Omental fat pad (tissue), 4 donors: ENCODE results near the gene DBT. TPM values are rescaled to one million over a fixed set of nuclear protein-coding genes. Genes with fewer than 3 reads are reported as not detected.
"Not testable (repeated sequence)": the region's sequence is repeated elsewhere in the genome, so short reads cannot be mapped to it uniquely, and the experiment has no call there.

Source experiments
- ATAC-seq: fragments of 150-250 bp; one replicate; pipeline ENCODE4 v1.9.1; 2016; ENCODE audit warnings: mild to moderate bottlenecking, moderate library complexity; ENCODE audit not compliant: low FRiP score
- DNase-seq: peaks from one replicate; pipeline ENCODE4 v3.0.0-alpha.2; 2019; ENCODE audit warnings: low spot score
- total RNA-seq, 4 donors: library from RNA; depleted of rRNA; stranded (reverse); fragments of >200 nt; gene quantifications; one replicate each; pipeline ENCODE4 v1.1.0, GENCODE V29; 2016
- TF ChIP-seq, protein P1 (sequence below), 3 donors: fragments of 450-650 bp; IDR thresholded peaks; one replicate each; pipeline ENCODE4 v1.5.1; 2016 to 2017; ENCODE audit warnings: antibody characterized with exemption in 3 of 3, mild to moderate bottlenecking in 3 of 3, moderate library complexity in 2 of 3

Gene DBT
- 1 to 10 TPM; 3.4 to 9.8 (median 6.4) TPM for total RNA-seq

DNA sequence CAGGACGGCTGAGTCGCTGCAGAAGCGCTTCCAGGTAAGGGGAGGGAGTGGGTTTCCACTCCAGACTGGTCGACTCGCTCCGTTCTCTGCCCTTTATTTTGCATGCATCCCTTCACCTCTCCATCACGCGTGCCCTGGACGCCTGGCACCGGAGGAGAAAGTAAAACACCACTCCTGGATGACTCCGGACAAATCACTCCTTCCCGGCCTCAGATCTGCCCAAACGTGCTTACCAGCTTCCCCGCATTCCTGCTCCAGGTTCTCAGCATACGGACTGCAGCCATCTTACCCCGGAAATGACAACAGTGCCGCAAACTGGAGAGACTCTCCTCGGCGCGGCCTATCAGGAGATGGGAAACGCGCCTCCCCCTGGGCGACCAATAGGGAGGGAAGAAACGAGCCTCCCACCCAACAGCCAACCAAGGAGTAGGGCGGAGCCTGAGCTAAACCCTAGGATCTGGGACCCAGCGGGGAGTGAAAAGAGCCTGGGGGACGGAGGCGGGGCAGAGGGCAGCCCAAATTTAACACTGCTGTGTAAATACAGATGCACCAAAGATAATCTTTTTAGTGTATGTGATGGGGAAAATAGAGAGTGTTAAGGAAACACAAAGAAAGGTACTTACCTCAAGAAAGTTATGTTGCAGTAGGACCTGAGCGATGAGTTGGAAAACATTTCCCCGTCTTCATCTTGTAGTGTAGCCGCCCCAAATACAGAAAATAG, at the start of gene DBT:
Gene DBT (minus strand): TSS at position 298 of the 721 bp plus-strand sequence. CDS start 14 bp downstream, at position 284.
- ATAC-seq = peak; percentile 100
- TF ChIP-seq, protein P1, sequence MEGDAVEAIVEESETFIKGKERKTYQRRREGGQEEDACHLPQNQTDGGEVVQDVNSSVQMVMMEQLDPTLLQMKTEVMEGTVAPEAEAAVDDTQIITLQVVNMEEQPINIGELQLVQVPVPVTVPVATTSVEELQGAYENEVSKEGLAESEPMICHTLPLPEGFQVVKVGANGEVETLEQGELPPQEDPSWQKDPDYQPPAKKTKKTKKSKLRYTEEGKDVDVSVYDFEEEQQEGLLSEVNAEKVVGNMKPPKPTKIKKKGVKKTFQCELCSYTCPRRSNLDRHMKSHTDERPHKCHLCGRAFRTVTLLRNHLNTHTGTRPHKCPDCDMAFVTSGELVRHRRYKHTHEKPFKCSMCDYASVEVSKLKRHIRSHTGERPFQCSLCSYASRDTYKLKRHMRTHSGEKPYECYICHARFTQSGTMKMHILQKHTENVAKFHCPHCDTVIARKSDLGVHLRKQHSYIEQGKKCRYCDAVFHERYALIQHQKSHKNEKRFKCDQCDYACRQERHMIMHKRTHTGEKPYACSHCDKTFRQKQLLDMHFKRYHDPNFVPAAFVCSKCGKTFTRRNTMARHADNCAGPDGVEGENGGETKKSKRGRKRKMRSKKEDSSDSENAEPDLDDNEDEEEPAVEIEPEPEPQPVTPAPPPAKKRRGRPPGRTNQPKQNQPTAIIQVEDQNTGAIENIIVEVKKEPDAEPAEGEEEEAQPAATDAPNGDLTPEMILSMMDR (IDR thresholded peaks at IDR 0.05) = no peak

GRCh38 chr1:100298512-100298911, 48.9 kb upstream of the DBT start:
- TF ChIP-seq, protein P1 (IDR thresholded peaks at IDR 0.05) = no peak
- ATAC-seq = no peak
- DNase-seq = no peak

More for the DNA sequence above, at the start of gene DBT:
- DNase-seq = peak; percentile 82

- DNase-seq, ATAC-seq: not testable (repeated sequence)
Observed at GRCh38 chr1:100296997-100297396, 47.4 kb upstream of the DBT start.

DNA sequence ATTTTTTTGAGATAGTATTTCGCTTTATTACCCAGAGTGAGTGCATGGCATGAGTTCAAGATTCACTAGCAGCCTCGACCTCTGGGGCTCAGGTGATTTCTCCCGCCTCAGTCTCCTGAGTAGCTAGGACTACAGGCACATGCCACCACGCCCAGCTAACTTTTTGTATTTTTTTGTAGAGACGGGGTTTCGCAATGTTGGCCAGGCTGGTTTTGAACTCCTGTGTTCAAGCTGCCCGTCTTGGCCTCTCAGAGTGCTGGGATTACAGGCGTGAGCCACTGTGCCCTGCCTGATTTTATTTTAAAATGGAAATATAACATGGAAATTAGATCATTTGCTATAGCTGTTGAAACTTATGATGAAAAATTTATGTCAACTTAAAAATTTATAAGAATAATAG, 46.5 kb upstream of the DBT start:
- TF ChIP-seq, protein P1 (IDR thresholded peaks at IDR 0.05) = no peak
- DNase-seq (no peak), ATAC-seq (no peak)

DNA sequence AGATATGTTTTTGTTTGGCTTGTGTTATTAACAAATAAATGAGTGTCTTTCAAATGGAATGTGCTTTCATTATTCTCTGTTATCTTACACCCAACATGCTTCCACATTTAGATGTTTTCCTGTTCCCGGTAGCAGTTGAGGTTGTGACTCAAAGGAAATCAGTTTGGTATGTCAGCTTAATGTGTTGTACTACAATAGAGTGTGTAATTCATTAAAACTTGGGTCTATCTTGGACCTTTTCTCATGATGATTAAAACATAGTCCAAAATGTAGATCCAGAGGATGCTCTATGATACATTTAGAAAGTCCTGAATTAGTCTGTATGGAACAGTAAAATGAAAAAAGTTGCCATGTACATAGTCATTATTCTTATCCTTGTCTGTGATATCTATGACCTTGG, 43.1 kb upstream of the DBT start:
- DNase-seq (no peak), ATAC-seq (no peak)
- TF ChIP-seq, protein P1 (IDR thresholded peaks at IDR 0.05) = no peak

GRCh38 chr1:100290291-100290690, 40.7 kb upstream of the DBT start:
- TF ChIP-seq, protein P1 (IDR thresholded peaks at IDR 0.05) = no peak
- ATAC-seq (no peak), DNase-seq (no peak)

- TF ChIP-seq, protein P1 (IDR thresholded peaks at IDR 0.05) = no peak
- DNase-seq = no peak
Observed at GRCh38 chr1:100287162-100287561, 37.5 kb upstream of the DBT start.

More at GRCh38 chr1:100287162-100287561, 37.5 kb upstream of the DBT start:
- ATAC-seq = no peak
